Esophagus muscularis mucosa (tissue), 3 donors: ENCODE data around the gene CLEC16A.

Experiments used
- CTCF ChIP-seq, 3 experiments: fragments of 200-600 bp in 2 of 3; fragments of 450-650 bp in 1 of 3; sonication (generic) in 2 of 3; IDR thresholded peaks; one replicate each; pipeline ENCODE4 v1.5.1; 2017 to 2019; ENCODE audit warnings: antibody characterized with exemption in 3 of 3, mild to moderate bottlenecking in 2 of 3, moderate library complexity in 1 of 3
- POLR2A ChIP-seq: fragments of 450-650 bp; IDR thresholded peaks from one replicate; pipeline ENCODE4 v1.6.1; 2017; ENCODE audit warnings: antibody characterized with exemption, moderate library complexity, mild to moderate bottlenecking, low read depth

DNA sequence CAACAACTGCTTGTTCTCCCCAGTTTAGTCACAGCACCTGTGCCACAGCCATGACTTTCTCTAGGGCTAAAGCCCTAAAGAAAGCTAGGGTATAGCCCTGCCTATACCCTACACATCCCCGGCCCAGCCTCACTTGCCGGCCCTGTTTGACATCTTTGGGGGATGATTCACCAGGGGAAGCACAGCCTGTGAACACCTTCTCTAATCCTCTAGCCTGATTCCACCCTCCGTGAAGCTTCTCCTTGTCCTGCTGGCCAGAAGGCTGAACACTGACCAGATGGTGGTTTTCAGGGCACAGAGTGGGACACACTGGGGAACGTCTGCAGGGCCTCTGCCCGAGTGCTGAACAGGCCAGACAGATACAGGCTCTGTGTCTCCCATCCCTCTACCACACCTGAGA lies 6.0 kb downstream of the CLEC16A start:
- TF ChIP-seq POLR2A (no peak), CTCF (IDR thresholded peaks at IDR 0.05) (no peak)
